CD8-positive, alpha-beta memory T cell (primary cell): ENCODE results near the gene ERRFI1. TPM values are rescaled to one million over a fixed set of nuclear protein-coding genes. Genes with fewer than 3 reads are reported as not detected.

Experiments used
- CTCF ChIA-PET: fragments of 350-600 bp; sonication (Branson Sonifier 250); formaldehyde crosslinking; loops from one replicate; lab custom pipeline; 2021; ENCODE audit warnings: antibody characterized with exemption; lab: Charles Lee
- POLR2A ChIA-PET: fragments of 350-600 bp; sonication (Branson Sonifier 250); formaldehyde crosslinking; loops from one replicate; lab custom pipeline; 2021; ENCODE audit warnings: antibody characterized with exemption; lab: Charles Lee
- DNase-seq, 5 donors: peaks; one replicate each; pipeline versions ENCODE4 v3.0.0 to v3.0.0-alpha.2; 2020 to 2022; ENCODE audit warnings: mixed read lengths in 1 of 5
- H3K27ac ChIP-seq: one replicate; pipeline ENCODE4 v1.7.0; 2013; ENCODE audit warnings: low read depth, mild to moderate bottlenecking, low read length, moderate library complexity
- H3K27me3 ChIP-seq: 2 replicates; pipeline ENCODE4 v1.7.0; 2013; ENCODE audit warnings: low read length, mild to moderate bottlenecking; ENCODE audit not compliant: insufficient read depth, poor library complexity, severe bottlenecking
- H3K36me3 ChIP-seq: 2 replicates; pipeline ENCODE4 v1.7.0; 2013; ENCODE audit warnings: mild to moderate bottlenecking, low read length, moderate library complexity; ENCODE audit not compliant: insufficient read depth
- H3K4me1 ChIP-seq: 2 replicates; pipeline ENCODE4 v1.7.0; 2013; ENCODE audit warnings: mild to moderate bottlenecking, low read length, moderate library complexity; ENCODE audit not compliant: insufficient read depth
- H3K4me3 ChIP-seq: 2 replicates; pipeline ENCODE4 v1.7.0; 2013; ENCODE audit warnings: mild to moderate bottlenecking, low read length
- H3K9me3 ChIP-seq: 2 replicates; pipeline ENCODE4 v1.7.0; 2013; ENCODE audit warnings: mild to moderate bottlenecking, low read length
- H3K27ac Mint-ChIP-seq, 8 donors: one replicate each; pipeline ENCODE4 v1.8.0; 2020 to 2021; ENCODE audit warnings: mixed read lengths in 8 of 8, mild to moderate bottlenecking in 6 of 8, inconsistent platforms in 3 of 8, moderate library complexity in 3 of 8
- H3K27me3 Mint-ChIP-seq, 2 donors: one replicate each; pipeline ENCODE4 v1.8.0; 2020 to 2021; ENCODE audit warnings: mixed read lengths in 2 of 2, mild to moderate bottlenecking in 1 of 2, moderate library complexity in 1 of 2
- H3K36me3 Mint-ChIP-seq, 3 donors: one replicate each; pipeline ENCODE4 v1.8.0; 2020 to 2021; ENCODE audit warnings: mixed read lengths in 3 of 3, inconsistent platforms in 1 of 3, mild to moderate bottlenecking in 1 of 3
- H3K4me1 Mint-ChIP-seq, 3 donors: one replicate each; pipeline ENCODE4 v1.8.0; 2020 to 2021; ENCODE audit warnings: mixed read lengths in 3 of 3, inconsistent platforms in 1 of 3, mild to moderate bottlenecking in 1 of 3
- H3K4me3 Mint-ChIP-seq, 7 donors: one replicate each; pipeline ENCODE4 v1.8.0; 2020 to 2021; ENCODE audit warnings: mixed read lengths in 7 of 7, mild to moderate bottlenecking in 6 of 7, moderate library complexity in 4 of 7, inconsistent platforms in 2 of 7
- H3K9me3 Mint-ChIP-seq, 5 donors: one replicate each; pipeline ENCODE4 v1.8.0; 2020 to 2022; ENCODE audit warnings: mixed read lengths in 5 of 5, mild to moderate bottlenecking in 3 of 5, moderate library complexity in 2 of 5, inconsistent platforms in 1 of 5
- polyA plus RNA-seq: library from polyadenylated mRNA; unstranded; fragments of 300-500 nt; fragmentation: Illumina TruSeq; gene quantifications from one replicate; pipeline ENCODE4 v1.2.3, GENCODE V29; 2021
- total RNA-seq, 2 experiments: library from RNA; stranded (reverse); gene quantifications; one replicate each; pipeline ENCODE4 v1.2.3, GENCODE V29; 2021

The ERRFI1 gene
- total and polyA plus RNA-seq, 3 experiments from 2014 or later = 1.1 to 3.8 (median 3.5) TPM

- POLR2A ChIA-PET = no interaction called here
- Mint-ChIP-seq H3K36me3 (no peaks in the 10 kb centered on the region), H3K4me3 (peak overlapping the region; percentile 79 to 96 (median 87)), H3K9me3 (no peaks in the 10 kb centered on the region), H3K27ac (peak overlapping the region in 6 of 8 donors; percentile 41 to 94 (median 82)), H3K4me1 (peaks cover 12 to 14% (median 13%) of the 10 kb centered on the region in 3 donors), H3K27me3 (peaks cover 7 to 12% of the 10 kb centered on the region in 2 donors)
- peak overlapping the region; percentile 20 for H3K4me3 ChIP-seq
- H3K4me1 ChIP-seq = peaks cover 12% of the 10 kb centered on the region
- H3K36me3 ChIP-seq = no peaks in the 10 kb centered on the region
- no peak overlapping the region for H3K27ac ChIP-seq
- peak in 1 of 5 donors; percentile 47 for DNase-seq
- H3K9me3 ChIP-seq = no peaks in the 10 kb centered on the region
- H3K27me3 ChIP-seq = peaks cover 6% of the 10 kb centered on the region
- CTCF ChIA-PET = interaction anchor here (1.5 kb wide), 1 partner anchor 288 kb away, joined by 4 read pairs; no protein-coding TSS in a partner anchor
Measured at GRCh38 chr1:8025671-8026144, 401 bp downstream of the ERRFI1 start.

- H3K36me3 Mint-ChIP-seq = no peaks in the 10 kb centered on the region
- H3K9me3 ChIP-seq = no peaks in the 10 kb centered on the region
- ChIA-PET CTCF (interaction anchor here (1.5 to 2.2 kb wide), 2 partner anchors 10 to 289 kb away, joined by 4 to 6 read pairs; no protein-coding TSS in a partner anchor), POLR2A (no interaction called here)
- H3K4me3 Mint-ChIP-seq = peak overlapping the region; percentile 79 to 96 (median 87)
- peaks cover 12% of the 10 kb centered on the region for H3K4me1 ChIP-seq
- peak overlapping the region; percentile 20 for H3K4me3 ChIP-seq
- peak in 1 of 5 donors; percentile 17 for DNase-seq
- peaks cover 12 to 14% (median 13%) of the 10 kb centered on the region in 3 donors for H3K4me1 Mint-ChIP-seq
- H3K36me3 ChIP-seq = no peaks in the 10 kb centered on the region
- peak overlapping the region in 7 of 8 donors; percentile 41 to 94 (median 83) for H3K27ac Mint-ChIP-seq
- no peak overlapping the region for H3K27ac ChIP-seq
- peaks cover 7 to 12% of the 10 kb centered on the region in 2 donors for H3K27me3 Mint-ChIP-seq
- H3K9me3 Mint-ChIP-seq = no peaks in the 10 kb centered on the region
- H3K27me3 ChIP-seq = peaks cover 6% of the 10 kb centered on the region
Measured at GRCh38 chr1:8025061-8025670, 943 bp downstream of the ERRFI1 start.

GRCh38 chr1:8024329-8024728 lies 1.8 kb downstream of the ERRFI1 start:
- Mint-ChIP-seq H3K27ac (no peak overlapping the region), H3K36me3 (no peaks in the 10 kb centered on the region), H3K27me3 (peaks cover 7 to 17% of the 10 kb centered on the region in 2 donors), H3K4me3 (peak overlapping the region in 1 of 7 donors; percentile 36), H3K9me3 (no peaks in the 10 kb centered on the region), H3K4me1 (peaks cover 12 to 14% (median 13%) of the 10 kb centered on the region in 3 donors)
- DNase-seq = no peak
- Histone ChIP-seq H3K36me3 (no peaks in the 10 kb centered on the region), H3K27me3 (peaks cover 6% of the 10 kb centered on the region), H3K9me3 (no peaks in the 10 kb centered on the region), H3K27ac (no peak overlapping the region), H3K4me1 (peaks cover 12% of the 10 kb centered on the region), H3K4me3 (no peak overlapping the region)
- ChIA-PET CTCF (interaction anchor here (2.2 kb wide), 1 partner anchor 9 kb away, joined by 6 read pairs; no protein-coding TSS in a partner anchor), POLR2A (no interaction called here)

GRCh38 chr1:8023995-8024313 lies 2.2 kb downstream of the ERRFI1 start:
- H3K9me3 ChIP-seq = no peaks in the 10 kb centered on the region
- ChIA-PET CTCF (interaction anchor here (2.2 kb wide), 1 partner anchor 9 kb away, joined by 6 read pairs; no protein-coding TSS in a partner anchor), POLR2A (no interaction called here)
- Mint-ChIP-seq H3K36me3 (no peaks in the 10 kb centered on the region), H3K4me1 (peaks cover 12 to 14% (median 13%) of the 10 kb centered on the region in 3 donors), H3K9me3 (no peaks in the 10 kb centered on the region), H3K27ac (no peak overlapping the region), H3K27me3 (peaks cover 7 to 21% of the 10 kb centered on the region in 2 donors), H3K4me3 (peak overlapping the region in 1 of 7 donors; percentile 36)
- no peak overlapping the region for H3K27ac ChIP-seq
- no peaks in the 10 kb centered on the region for H3K36me3 ChIP-seq
- H3K4me3 ChIP-seq = no peak overlapping the region
- peaks cover 6% of the 10 kb centered on the region for H3K27me3 ChIP-seq
- DNase-seq = no peak
- peaks cover 12% of the 10 kb centered on the region for H3K4me1 ChIP-seq

GRCh38 chr1:8023287-8023994 lies 2.7 kb downstream of the ERRFI1 start:
- no peak overlapping the region for H3K27ac ChIP-seq
- H3K9me3 Mint-ChIP-seq = no peaks in the 10 kb centered on the region
- no peak overlapping the region for H3K27ac Mint-ChIP-seq
- peaks cover 12 to 14% (median 13%) of the 10 kb centered on the region in 3 donors for H3K4me1 Mint-ChIP-seq
- peaks cover 11 to 26% of the 10 kb centered on the region in 2 donors for H3K27me3 Mint-ChIP-seq
- no peak overlapping the region for H3K4me3 Mint-ChIP-seq
- H3K36me3 Mint-ChIP-seq = no peaks in the 10 kb centered on the region
- no peak for DNase-seq
- H3K9me3 ChIP-seq = no peaks in the 10 kb centered on the region
- H3K27me3 ChIP-seq = peaks cover 6% of the 10 kb centered on the region
- CTCF ChIA-PET = interaction anchor here (2.2 kb wide), 1 partner anchor 8 kb away, joined by 6 read pairs; no protein-coding TSS in a partner anchor
- no peak overlapping the region for H3K4me3 ChIP-seq
- POLR2A ChIA-PET = no interaction called here
- H3K36me3 ChIP-seq = no peaks in the 10 kb centered on the region
- peaks cover 12% of the 10 kb centered on the region for H3K4me1 ChIP-seq

- Histone ChIP-seq H3K27ac (no peak overlapping the region), H3K9me3 (no peaks in the 10 kb centered on the region), H3K4me3 (no peak overlapping the region), H3K36me3 (no peaks in the 10 kb centered on the region), H3K4me1 (peaks cover 12% of the 10 kb centered on the region), H3K27me3 (peaks cover 6% of the 10 kb centered on the region)
- peaks cover 12 to 14% (median 13%) of the 10 kb centered on the region in 3 donors for H3K4me1 Mint-ChIP-seq
- ChIA-PET CTCF (no interaction called here), POLR2A (no interaction called here)
- no peaks in the 10 kb centered on the region for H3K9me3 Mint-ChIP-seq
- no peaks in the 10 kb centered on the region for H3K36me3 Mint-ChIP-seq
- H3K27me3 Mint-ChIP-seq = peaks cover 11 to 32% of the 10 kb centered on the region in 2 donors
- peak overlapping the region in 1 of 7 donors; percentile 25 for H3K4me3 Mint-ChIP-seq
- no peak for DNase-seq
- H3K27ac Mint-ChIP-seq = peak overlapping the region in 1 of 8 donors; percentile 27
Measured at GRCh38 chr1:8022395-8023286, 3.5 kb downstream of the ERRFI1 start.

GRCh38 chr1:8021676-8022266 lies 4.3 kb downstream of the ERRFI1 start:
- no peaks in the 10 kb centered on the region for H3K36me3 Mint-ChIP-seq
- H3K27me3 Mint-ChIP-seq = peaks cover 9 to 36% of the 10 kb centered on the region in 2 donors
- H3K4me3 ChIP-seq = no peak overlapping the region
- no peaks in the 10 kb centered on the region for H3K9me3 ChIP-seq
- H3K4me3 Mint-ChIP-seq = no peak overlapping the region
- H3K36me3 ChIP-seq = no peaks in the 10 kb centered on the region
- CTCF ChIA-PET = no interaction called here
- peaks cover 12% of the 10 kb centered on the region for H3K4me1 ChIP-seq
- H3K4me1 Mint-ChIP-seq = peaks cover 8 to 10% (median 10%) of the 10 kb centered on the region in 3 donors
- no peaks in the 10 kb centered on the region for H3K9me3 Mint-ChIP-seq
- POLR2A ChIA-PET = no interaction called here
- no peak for DNase-seq
- H3K27ac ChIP-seq = no peak overlapping the region
- peaks cover 6% of the 10 kb centered on the region for H3K27me3 ChIP-seq
- H3K27ac Mint-ChIP-seq = no peak overlapping the region
